CD4-positive, alpha-beta T cell treated with Interferon gamma for 1 hour (primary cell): Measurements from ENCODE around the gene RBM20.
A peak's percentile ranks its signal among the peaks of the same experiment; 100 is the strongest.
"Not testable (repeated sequence)": the region's sequence is repeated elsewhere in the genome, so short reads cannot be mapped to it uniquely, and the experiment has no call there.

Experiments used
- DNase-seq: peaks from one replicate; pipeline ENCODE4 v3.0.0-alpha.2; 2020

Gene RBM20

GRCh38 chr10:110643653-110644597 lies at the start of gene RBM20:
RBM20 (plus strand) TSS chr10:110644336; CDS start chr10:110644455, 119 bp downstream.
- DNase-seq = no peak

GRCh38 chr10:110597476-110597875 lies 46.7 kb upstream of the RBM20 start:
- DNase-seq = no peak

GRCh38 chr10:110600487-110601101 lies 43.5 kb upstream of the RBM20 start:
- peak; percentile 8 for DNase-seq

GRCh38 chr10:110601581-110601980 lies 42.6 kb upstream of the RBM20 start:
- DNase-seq = no peak

GRCh38 chr10:110608087-110608486 lies 36.0 kb upstream of the RBM20 start:
- no peak for DNase-seq

GRCh38 chr10:110609605-110610004 lies 34.5 kb upstream of the RBM20 start:
- no peak for DNase-seq

GRCh38 chr10:110610308-110610774 lies 33.8 kb upstream of the RBM20 start:
- DNase-seq = peak; percentile 12

- not testable (repeated sequence) for DNase-seq
Observed at GRCh38 chr10:110610781-110611180, 33.4 kb upstream of the RBM20 start.

GRCh38 chr10:110612087-110612486 lies 32.0 kb upstream of the RBM20 start:
- DNase-seq = no peak

GRCh38 chr10:110612629-110613028 lies 31.5 kb upstream of the RBM20 start:
- no peak for DNase-seq

GRCh38 chr10:110613341-110613995 lies 30.7 kb upstream of the RBM20 start:
- DNase-seq = no peak

- DNase-seq = no peak
Observed at GRCh38 chr10:110613996-110614495, 30.1 kb upstream of the RBM20 start.

- DNase-seq = no peak
Observed at GRCh38 chr10:110615057-110615747, 28.9 kb upstream of the RBM20 start.

GRCh38 chr10:110616493-110617033 lies 27.6 kb upstream of the RBM20 start:
- no peak for DNase-seq

- DNase-seq = peak; percentile 5
Observed at GRCh38 chr10:110617425-110618229, 26.5 kb upstream of the RBM20 start.

GRCh38 chr10:110618230-110618610 lies 25.9 kb upstream of the RBM20 start:
- no peak for DNase-seq

GRCh38 chr10:110619514-110620397 lies 24.4 kb upstream of the RBM20 start:
- no peak for DNase-seq

- no peak for DNase-seq
Observed at GRCh38 chr10:110620398-110620719, 23.8 kb upstream of the RBM20 start.

- not testable (repeated sequence) for DNase-seq
Observed at GRCh38 chr10:110623316-110623715, 20.8 kb upstream of the RBM20 start.

GRCh38 chr10:110625356-110625894 lies 18.7 kb upstream of the RBM20 start:
- no peak for DNase-seq
